RPMI7951 (cell line): ENCODE data around the gene PANX1. TPM values are rescaled to one million over a fixed set of nuclear protein-coding genes. Genes with fewer than 3 reads are reported as not detected.

Experiments used
- DNase-seq: peaks from one replicate; pipeline ENCODE4 v3.0.0-alpha.2; 2012; ENCODE audit warnings: low read depth
- total RNA-seq: library from RNA; depleted of rRNA; stranded (reverse); fragments of >200 nt; shearing (Covaris generic); gene quantifications from 2 replicates; pipeline ENCODE4 v1.2.3, GENCODE V29; 2014

Gene PANX1
- total RNA-seq, 1 experiment from 2014 or later, result 42.9 TPM

GRCh38 chr11:94129512-94130297 is 1.1 kb downstream of the PANX1 start:
- DNase-seq, result no peak

GRCh38 chr11:94130298-94131046 is 1.8 kb downstream of the PANX1 start:
- peak; percentile 78 for DNase-seq

GRCh38 chr11:94131047-94131717 is 2.5 kb downstream of the PANX1 start:
- DNase-seq, result no peak

GRCh38 chr11:94131718-94132115 is 3.1 kb downstream of the PANX1 start:
- DNase-seq, result peak; percentile 46

- peak; percentile 95 for DNase-seq
Measured at GRCh38 chr11:94132152-94132558, 3.5 kb downstream of the PANX1 start.

GRCh38 chr11:94132823-94133408 is 4.3 kb downstream of the PANX1 start:
- DNase-seq, result no peak

- DNase-seq, result no peak
Measured at GRCh38 chr11:94133752-94134151, 5.1 kb downstream of the PANX1 start.

GRCh38 chr11:94134651-94135512 is 6.2 kb downstream of the PANX1 start:
- peak; percentile 93 for DNase-seq

GRCh38 chr11:94139416-94139815 is 10.8 kb downstream of the PANX1 start:
- DNase-seq, result no peak

GRCh38 chr11:94140154-94140655 is 11.6 kb downstream of the PANX1 start:
- DNase-seq, result no peak

- no peak for DNase-seq
Measured at GRCh38 chr11:94141511-94142307, 13.1 kb downstream of the PANX1 start.

- DNase-seq, result no peak
Measured at GRCh38 chr11:94142308-94143281, 14.0 kb downstream of the PANX1 start.

- DNase-seq, result no peak
Measured at GRCh38 chr11:94144216-94144615, 15.6 kb downstream of the PANX1 start.

GRCh38 chr11:94144664-94145063 is 16.0 kb downstream of the PANX1 start:
- DNase-seq, result no peak

- no peak for DNase-seq
Measured at GRCh38 chr11:94145431-94145830, 16.8 kb downstream of the PANX1 start.

- no peak for DNase-seq
Measured at GRCh38 chr11:94145916-94146315, 17.3 kb downstream of the PANX1 start.

GRCh38 chr11:94147433-94147845 is 18.8 kb downstream of the PANX1 start:
- DNase-seq, result no peak

- no peak for DNase-seq
Measured at GRCh38 chr11:94148189-94148588, 19.5 kb downstream of the PANX1 start.
